ENCODE results near the gene CACNA1C.
A peak's percentile ranks its signal among the peaks of the same experiment; 100 is the strongest.

CACNA1C gene

GRCh38 chr12:2009623-2010022 lies 43.2 kb upstream of the CACNA1C start:
- H3K4me1 ChIP-seq (ENCODE audit: insufficient read depth, poor library complexity, severe bottlenecking), result no peaks in the 10 kb centered on the region
- no peak overlapping the region for H3K4me3 ChIP-seq (ENCODE audit: severe bottlenecking)
- ATAC-seq (ENCODE audit: low read depth) (no peak), DNase-seq (ENCODE audit: low spot score) (no peak)
- no peaks in the 10 kb centered on the region for H3K9me3 ChIP-seq (ENCODE audit: severe bottlenecking)
- TF ChIP-seq CTCF (IDR thresholded peaks at IDR 0.05; ENCODE audit: poor library complexity, severe bottlenecking), result peak; percentile 16
- peaks cover 3% of the 10 kb centered on the region for H3K27me3 ChIP-seq (ENCODE audit: insufficient read depth, poor library complexity, severe bottlenecking)
- H3K36me3 ChIP-seq (ENCODE audit: low read depth), result no peaks in the 10 kb centered on the region
- no peak overlapping the region for H3K27ac ChIP-seq (ENCODE audit: poor library complexity, severe bottlenecking)

GRCh38 chr12:2011643-2012607 lies 40.9 kb upstream of the CACNA1C start:
- peaks cover 6% of the 10 kb centered on the region for H3K27me3 ChIP-seq (ENCODE audit: insufficient read depth, poor library complexity, severe bottlenecking)
- H3K27ac ChIP-seq (ENCODE audit: poor library complexity, severe bottlenecking), result no peak overlapping the region
- ATAC-seq (ENCODE audit: low read depth), result no peak
- no peak for TF ChIP-seq CTCF (IDR thresholded peaks at IDR 0.05; ENCODE audit: poor library complexity, severe bottlenecking)
- no peak overlapping the region for H3K4me3 ChIP-seq (ENCODE audit: severe bottlenecking)
- H3K9me3 ChIP-seq (ENCODE audit: severe bottlenecking), result no peaks in the 10 kb centered on the region
- no peak for DNase-seq (ENCODE audit: low spot score)
- no peaks in the 10 kb centered on the region for H3K4me1 ChIP-seq (ENCODE audit: insufficient read depth, poor library complexity, severe bottlenecking)
- no peaks in the 10 kb centered on the region for H3K36me3 ChIP-seq (ENCODE audit: low read depth)

- H3K36me3 ChIP-seq (ENCODE audit: low read depth), result no peaks in the 10 kb centered on the region
- H3K27me3 ChIP-seq (ENCODE audit: insufficient read depth, poor library complexity, severe bottlenecking), result peaks cover 6% of the 10 kb centered on the region
- ATAC-seq (ENCODE audit: low read depth) (no peak), DNase-seq (ENCODE audit: low spot score) (no peak)
- no peak for TF ChIP-seq CTCF (IDR thresholded peaks at IDR 0.05; ENCODE audit: poor library complexity, severe bottlenecking)
- no peaks in the 10 kb centered on the region for H3K4me1 ChIP-seq (ENCODE audit: insufficient read depth, poor library complexity, severe bottlenecking)
- no peaks in the 10 kb centered on the region for H3K9me3 ChIP-seq (ENCODE audit: severe bottlenecking)
- no peak overlapping the region for H3K4me3 ChIP-seq (ENCODE audit: severe bottlenecking)
- no peak overlapping the region for H3K27ac ChIP-seq (ENCODE audit: poor library complexity, severe bottlenecking)
Measured at GRCh38 chr12:2013086-2013485, 39.7 kb upstream of the CACNA1C start.

- no peak for DNase-seq (ENCODE audit: low spot score)
- H3K36me3 ChIP-seq (ENCODE audit: low read depth), result no peaks in the 10 kb centered on the region
- no peak for ATAC-seq (ENCODE audit: low read depth)
Measured at GRCh38 chr12:2013527-2014223, 39.1 kb upstream of the CACNA1C start.

More at GRCh38 chr12:2013527-2014223, 39.1 kb upstream of the CACNA1C start:
- H3K27ac ChIP-seq (ENCODE audit: poor library complexity, severe bottlenecking), result no peak overlapping the region
- peaks cover 6% of the 10 kb centered on the region for H3K27me3 ChIP-seq (ENCODE audit: insufficient read depth, poor library complexity, severe bottlenecking)
- H3K9me3 ChIP-seq (ENCODE audit: severe bottlenecking), result no peaks in the 10 kb centered on the region
- no peak for TF ChIP-seq CTCF (IDR thresholded peaks at IDR 0.05; ENCODE audit: poor library complexity, severe bottlenecking)
- H3K4me3 ChIP-seq (ENCODE audit: severe bottlenecking), result no peak overlapping the region
- no peaks in the 10 kb centered on the region for H3K4me1 ChIP-seq (ENCODE audit: insufficient read depth, poor library complexity, severe bottlenecking)

Data from RWPE2 (cell line).